GM12878 (cell line): Measurements from ENCODE around the gene SMG9. TPM values are rescaled to one million over a fixed set of nuclear protein-coding genes. Genes with fewer than 3 reads are reported as not detected.
A peak's percentile ranks its signal among the peaks of the same experiment; 100 is the strongest.

Source experiments
- ATAC-seq: fragments of 200-7000 bp; cut with Tn5 transposase; 3 replicates; pipeline ENCODE4 v1.9.1; 2020; ENCODE audit warnings: mild to moderate bottlenecking, moderate library complexity
- BruUV-seq: library from RNA; stranded (reverse); fragments of 400-500 nt; replicated peaks from 2 replicates; lab custom pipeline; 2021; lab: Mats Ljungman, UMichigan
- CTCF ChIA-PET: fragments of 300-600 bp; sonication (Branson Sonifier 250); formaldehyde crosslinking; extraction: SDS; loops from one replicate; lab custom pipeline; 2021; ENCODE audit warnings: inconsistent platforms; lab: Yijun Ruan, JAX
- POLR2A ChIA-PET: fragments of 350-600 bp; formaldehyde crosslinking; extraction: SDS; loops from one replicate; lab custom pipeline; 2021; ENCODE audit warnings: inconsistent platforms; lab: Charles Lee
- RAD21 ChIA-PET: fragments of 300-600 bp; sonication (Branson Sonifier 250); formaldehyde crosslinking; loops from one replicate; lab custom pipeline; 2023; ENCODE audit warnings: antibody characterized with exemption; ENCODE audit not compliant: unreplicated experiment; lab: Charles Lee
- SMC1A ChIA-PET: fragments of 300-600 bp; sonication (Branson Sonifier 250); formaldehyde crosslinking; loops from one replicate; lab custom pipeline; 2023; ENCODE audit not compliant: unreplicated experiment, uncharacterized antibody; lab: Charles Lee
- DNase-seq: peaks from one replicate; pipeline ENCODE4 v3.0.0-alpha.2; 2011; ENCODE audit warnings: low read depth, low spot score
- FAIRE-seq: peaks from 3 replicates; lab custom pipeline; 2011; peaks lifted over from hg19 to GRCh38; lab: Jason Lieb, UNC
- H2AFZ ChIP-seq: 2 replicates; pipeline ENCODE4 v1.6.0; 2011; ENCODE audit warnings: low read depth, low read length, control low read depth; ENCODE audit not compliant: control insufficient read depth
- H3K27ac ChIP-seq: 2 replicates; pipeline ENCODE4 v1.5.1; 2011; ENCODE audit warnings: control low read depth; ENCODE audit not compliant: control insufficient read depth, insufficient read depth
- H3K27me3 ChIP-seq, 2 experiments: replicated peaks in 1 of 2; 2 replicates each; pipeline versions ENCODE4 v1.6.0 to v1.6.1; 2011; ENCODE audit warnings: low read length in 1 of 2; ENCODE audit not compliant: control insufficient read depth in 2 of 2, insufficient read depth in 2 of 2
- H3K36me3 ChIP-seq, 2 experiments: 2 replicates each; pipeline ENCODE4 v1.5.1; 2011; ENCODE audit warnings: low read length in 1 of 2; ENCODE audit not compliant: control insufficient read depth in 2 of 2, insufficient read depth in 2 of 2
- H3K4me1 ChIP-seq: 2 replicates; pipeline ENCODE4 v1.6.1; 2011; ENCODE audit warnings: mild to moderate bottlenecking, low read length, moderate library complexity, mixed read lengths; ENCODE audit not compliant: control insufficient read depth, insufficient read depth
- H3K4me2 ChIP-seq: 2 replicates; pipeline ENCODE4 v1.6.0; 2011; ENCODE audit warnings: control low read depth; ENCODE audit not compliant: control insufficient read depth, insufficient read depth
- H3K4me3 ChIP-seq: fragments of 200-600 bp; sonication (generic); 2 replicates; pipeline ENCODE4 v1.5.1; 2016
- H3K79me2 ChIP-seq: 2 replicates; pipeline ENCODE4 v1.6.0; 2011; ENCODE audit warnings: low read length; ENCODE audit not compliant: control insufficient read depth, insufficient read depth
- H3K9ac ChIP-seq: 2 replicates; pipeline ENCODE4 v1.8.0; 2011; ENCODE audit warnings: low read length, control low read depth, mixed read lengths; ENCODE audit not compliant: control insufficient read depth, insufficient read depth
- H3K9me3 ChIP-seq: replicated peaks from 3 replicates; pipeline ENCODE4 v1.5.1; 2011; ENCODE audit warnings: mild to moderate bottlenecking, low read length; ENCODE audit not compliant: control insufficient read depth, insufficient read depth
- H4K20me1 ChIP-seq: 2 replicates; pipeline ENCODE4 v1.6.0; 2011; ENCODE audit not compliant: control insufficient read depth, insufficient read depth
- IKZF1 ChIP-seq: fragments of 450-650 bp; conservative IDR thresholded peaks from 2 replicates; pipeline ENCODE4 v1.6.1; 2017; ENCODE audit warnings: antibody characterized with exemption, mild to moderate bottlenecking
- IRF4 ChIP-seq: IDR thresholded peaks from 2 replicates; pipeline ENCODE4 v1.6.1; 2011; ENCODE audit warnings: low read depth, low read length
- JUNB ChIP-seq: IDR thresholded peaks from 2 replicates; pipeline ENCODE4 v1.6.1; 2016; ENCODE audit warnings: antibody characterized with exemption, mild to moderate bottlenecking
- REST ChIP-seq: IDR thresholded peaks from 2 replicates; pipeline ENCODE4 v1.6.1; 2012; ENCODE audit warnings: mild to moderate bottlenecking, low read depth, low read length
- SMARCA5 ChIP-seq: fragments of 450-650 bp; IDR thresholded peaks from 2 replicates; pipeline ENCODE4 v1.6.1; 2017; ENCODE audit warnings: mild to moderate bottlenecking
- ZNF592 ChIP-seq: fragments of 450-650 bp; IDR thresholded peaks from 2 replicates; pipeline ENCODE4 v1.6.1; 2017; ENCODE audit warnings: mild to moderate bottlenecking, moderate library complexity
- ZZZ3 ChIP-seq: IDR thresholded peaks from 2 replicates; pipeline ENCODE4 v1.6.1; 2011; ENCODE audit warnings: low read depth; ENCODE audit not compliant: control insufficient read depth, insufficient read length
- WGBS: methylation state at CpG from one replicate; pipeline ENCODE4 v1.1.6; 2016; ENCODE audit warnings: low lambda C conversion rate; ENCODE audit not compliant: insufficient replicate concordance, insufficient coverage; ENCODE audit errors: missing lambda C conversion rate; 5-methylcytosine and 5-hydroxymethylcytosine counted together
- in situ Hi-C: fragments of 300-500 bp; cut with MboI; formaldehyde crosslinking; loops from 9 replicates; pipeline ENCODE4 v1.14.3; 2018; ENCODE audit warnings: mixed read lengths
- intact Hi-C: fragments of 100-400 bp; cut with micrococcal nuclease; formaldehyde crosslinking; loops from one replicate; pipeline ENCODE4 v1.14.2; 2022; ENCODE audit not compliant: unreplicated experiment
- polyA plus RNA-seq, 11 experiments: library from polyadenylated mRNA; depleted of rRNA in 4 of 11; unstranded in 6 of 11; stranded (reverse) in 5 of 11; fragments of >200 nt; fragmentation: Nextera tagmentation in 4 of 11; fragmentation: Illumina TruSeq in 1 of 11; extraction: Ambion mirVana in 4 of 11; extraction: Trizol in 1 of 11; gene quantifications; 1 replicate in 1 of 11; 2 replicates in 10 of 11; pipeline versions ENCODE4 v1.2.1 to v1.2.3, GENCODE V29; 2011 to 2016; ENCODE audit warnings: inconsistent platforms in 2 of 11, missing spikeins in 2 of 11, low read depth in 1 of 11
- total RNA-seq, 4 experiments: library from RNA; depleted of rRNA in 3 of 4; stranded (reverse); fragments of >200 nt in 3 of 4; fragmentation: Illumina TruSeq in 1 of 4; extraction: Trizol in 1 of 4; gene quantifications; 2 replicates each; pipeline versions ENCODE4 v1.2.1 to v1.2.3, GENCODE V29; 2013 to 2021

The SMG9 gene
- total and polyA plus RNA-seq, 10 of the 15 experiments (the other 5 are each of a cell fraction or from before 2014, with no cell fraction given), result 0.69 to 52.2 (median 28.1) TPM

DNA sequence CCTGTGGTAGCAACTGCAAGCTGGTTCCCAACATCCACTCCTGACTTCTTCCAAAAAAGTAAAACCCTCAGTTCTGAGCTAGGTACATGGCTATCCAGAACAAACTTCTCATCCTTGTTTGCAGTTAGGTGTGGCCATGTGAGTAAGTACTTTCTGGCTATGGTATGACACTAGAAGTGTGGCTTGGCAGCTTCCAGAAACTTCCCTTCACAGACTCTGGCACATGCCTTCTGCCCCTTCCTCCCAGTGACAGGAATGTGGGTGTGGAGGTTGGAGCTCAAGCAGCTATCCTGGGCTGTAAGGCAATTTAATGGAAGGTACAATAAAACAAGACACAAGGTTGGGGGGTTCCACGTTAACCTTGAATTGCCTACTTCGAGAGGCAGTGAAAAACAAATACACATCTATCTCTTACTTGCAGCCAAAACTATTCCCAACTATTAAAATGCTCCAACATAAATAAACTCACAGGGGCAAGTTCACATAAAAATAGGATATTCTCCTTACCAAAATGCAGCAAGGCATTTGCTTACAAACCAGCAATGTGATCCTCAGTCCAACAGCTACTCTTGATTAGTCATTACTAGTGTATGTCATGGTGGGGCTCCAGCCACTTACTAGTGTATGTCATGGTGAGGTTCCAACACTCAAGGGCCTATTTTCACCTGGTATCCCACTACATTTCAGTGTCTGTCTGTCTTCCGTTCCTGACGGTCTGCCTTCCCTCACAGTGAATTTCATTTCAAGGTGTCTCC is 3.1 kb downstream of the SMG9 start:
- ChIA-PET POLR2A (interaction anchor here (0.6 to 18.9 kb wide), 5 partner anchors 9 to 83 kb away, joined by 3 to 389 read pairs (median 8); partner anchors contain the start of gene KCNN4), CTCF (interaction anchor here (1.1 to 20.8 kb wide), 6 partner anchors 14 to 83 kb away, joined by 3 to 324 read pairs (median 6); partner anchors contain the start of gene KCNN4), SMC1A (interaction anchor here (1.3 to 20.1 kb wide), 8 partner anchors 8 to 83 kb away, joined by 3 to 325 read pairs (median 4); partner anchors contain the start of gene KCNN4)
- 80% methylated on average over 4 of the region's 4 CpGs for WGBS
- no peak for DNase-seq
- H3K4me2 ChIP-seq, result peak overlapping the region; percentile 56
- H3K36me3 ChIP-seq, result peaks cover 12 to 17% of the 10 kb centered on the region in 2 experiments; a peak in 3 of 4 replicates
- BruUV-seq, result no TSS peak
- H3K9ac ChIP-seq, result no peak overlapping the region; the same call in 1 of the 2 replicates
- TF ChIP-seq ZNF592, result no peak
- TF ChIP-seq IRF4, result peak; percentile 57; the same call in 1 of the 2 replicates
- peak; percentile 15 for TF ChIP-seq IKZF1
- TF ChIP-seq REST, result no peak
- 0 out of 2 replicates have a peak, but pooled peaks have one; percentile 15 for TF ChIP-seq SMARCA5
- TF ChIP-seq ZZZ3, result no peak
- peak; percentile 64 for TF ChIP-seq JUNB
- TF ChIP-seq, all 136 proteins: peak for 4
- in situ Hi-C loops, result loop anchor here (25.0 kb wide), 2 partner anchors 1711 to 1814 kb away; partner anchors contain the start of genes ERFL and FOSB
- peaks cover 49% of the 10 kb centered on the region for H3K79me2 ChIP-seq
- no peaks in the 10 kb centered on the region for H3K9me3 ChIP-seq
- no peaks in the 10 kb centered on the region for H3K27me3 ChIP-seq
- FAIRE-seq (no peak), ATAC-seq (no peak)
- H3K4me3 ChIP-seq, result peak overlapping the region; percentile 84; the same call in 1 of the 2 replicates
- RAD21 ChIA-PET, result interaction anchor here (1.5 to 8.2 kb wide), 4 partner anchors 13 to 83 kb away, joined by 4 to 167 read pairs (median 73); partner anchors contain the start of genes KCNN4 and PLAUR
- no peak overlapping the region for H2AFZ ChIP-seq
- intact Hi-C loops, result no loop called here
- H3K4me1 ChIP-seq, result peaks cover 45% of the 10 kb centered on the region
- no peaks in the 10 kb centered on the region for H4K20me1 ChIP-seq
- peak overlapping the region; percentile 98 for H3K27ac ChIP-seq
